Adrenal gland (tissue), 5 donors: Measurements from ENCODE around the gene TEAD4.

Source experiments
- POLR2A ChIP-seq, 2 donors: fragments of 450-650 bp; IDR thresholded peaks; one replicate each; pipeline ENCODE4 v1.6.1; 2017; ENCODE audit warnings: antibody characterized with exemption in 2 of 2, mild to moderate bottlenecking in 2 of 2, moderate library complexity in 1 of 2
- TF ChIP-seq, protein P1 (sequence below), 6 experiments: fragments of 450-650 bp in 4 of 6; fragments of 200-600 bp in 2 of 6; sonication (generic) in 1 of 6; IDR thresholded peaks; 1 replicate in 5 of 6; 2 replicates in 1 of 6; pipeline versions ENCODE4 v1.5.1 to v1.8.0; 2016 to 2021; ENCODE audit warnings: antibody characterized with exemption in 6 of 6, mild to moderate bottlenecking in 2 of 6, moderate library complexity in 1 of 6
- donor health status: DM: no; HTN: no; CAD: no.

GRCh38 chr12:2970744-2971143 lies 11.5 kb downstream of the TEAD4 start:
- TF ChIP-seq, protein P1, sequence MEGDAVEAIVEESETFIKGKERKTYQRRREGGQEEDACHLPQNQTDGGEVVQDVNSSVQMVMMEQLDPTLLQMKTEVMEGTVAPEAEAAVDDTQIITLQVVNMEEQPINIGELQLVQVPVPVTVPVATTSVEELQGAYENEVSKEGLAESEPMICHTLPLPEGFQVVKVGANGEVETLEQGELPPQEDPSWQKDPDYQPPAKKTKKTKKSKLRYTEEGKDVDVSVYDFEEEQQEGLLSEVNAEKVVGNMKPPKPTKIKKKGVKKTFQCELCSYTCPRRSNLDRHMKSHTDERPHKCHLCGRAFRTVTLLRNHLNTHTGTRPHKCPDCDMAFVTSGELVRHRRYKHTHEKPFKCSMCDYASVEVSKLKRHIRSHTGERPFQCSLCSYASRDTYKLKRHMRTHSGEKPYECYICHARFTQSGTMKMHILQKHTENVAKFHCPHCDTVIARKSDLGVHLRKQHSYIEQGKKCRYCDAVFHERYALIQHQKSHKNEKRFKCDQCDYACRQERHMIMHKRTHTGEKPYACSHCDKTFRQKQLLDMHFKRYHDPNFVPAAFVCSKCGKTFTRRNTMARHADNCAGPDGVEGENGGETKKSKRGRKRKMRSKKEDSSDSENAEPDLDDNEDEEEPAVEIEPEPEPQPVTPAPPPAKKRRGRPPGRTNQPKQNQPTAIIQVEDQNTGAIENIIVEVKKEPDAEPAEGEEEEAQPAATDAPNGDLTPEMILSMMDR (IDR thresholded peaks at IDR 0.05): no peak
- TF ChIP-seq POLR2A (IDR thresholded peaks at IDR 0.05): no peak
